Stimulated activated CD4-positive, alpha-beta T cell treated with anti-CD3 and anti-CD28 coated beads, Interleukin-15, amount 100 ng/mL, for 1 hour (primary cell): ENCODE measurements around the gene ANTXR1.

ENCODE experiments used
- DNase-seq, 2 donors: peaks; one replicate each; pipeline ENCODE4 v3.0.0-alpha.2; 2020; ENCODE audit warnings: low read depth in 1 of 2, low spot score in 1 of 2

Gene ANTXR1

DNA sequence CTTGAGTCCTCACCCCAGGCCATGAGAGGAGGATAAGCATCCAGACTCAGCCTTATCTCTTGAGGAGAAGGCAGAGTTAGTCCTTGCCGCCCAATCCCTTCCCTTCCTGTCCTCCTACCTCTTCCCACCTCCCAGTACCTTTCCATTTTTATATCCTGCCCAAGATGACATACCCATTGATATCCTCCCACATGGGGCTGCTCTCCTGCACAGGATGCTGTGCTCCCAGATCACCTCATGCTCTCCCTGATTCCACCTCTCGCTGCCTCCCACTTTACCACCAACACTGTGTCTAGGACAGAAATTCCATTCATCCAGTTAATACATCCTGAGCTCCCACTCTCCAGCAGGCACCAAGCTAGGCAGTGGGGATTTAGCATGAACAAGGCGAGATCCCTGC is 191.7 kb downstream of the ANTXR1 start:
- no peak for DNase-seq

DNA sequence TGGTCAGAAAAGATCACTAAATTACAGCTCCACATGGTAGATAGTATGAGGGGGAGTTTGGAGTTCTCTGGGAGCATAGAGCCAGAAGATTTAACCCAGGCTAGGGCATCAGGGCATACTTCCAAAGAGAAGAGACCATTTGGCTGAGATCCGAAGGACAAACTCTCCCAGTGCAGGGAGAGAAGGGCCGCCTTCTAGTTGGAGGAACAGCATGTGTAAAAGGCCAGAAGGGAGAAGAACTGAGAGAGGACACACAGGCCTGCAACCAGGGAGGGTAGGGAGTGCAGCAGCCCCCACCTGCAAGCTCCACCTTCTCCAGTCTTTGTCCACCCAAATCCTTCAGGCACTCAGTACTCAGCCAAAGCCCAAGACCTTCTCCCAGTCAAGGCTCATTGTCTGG is 192.1 kb downstream of the ANTXR1 start:
- no peak for DNase-seq

DNA sequence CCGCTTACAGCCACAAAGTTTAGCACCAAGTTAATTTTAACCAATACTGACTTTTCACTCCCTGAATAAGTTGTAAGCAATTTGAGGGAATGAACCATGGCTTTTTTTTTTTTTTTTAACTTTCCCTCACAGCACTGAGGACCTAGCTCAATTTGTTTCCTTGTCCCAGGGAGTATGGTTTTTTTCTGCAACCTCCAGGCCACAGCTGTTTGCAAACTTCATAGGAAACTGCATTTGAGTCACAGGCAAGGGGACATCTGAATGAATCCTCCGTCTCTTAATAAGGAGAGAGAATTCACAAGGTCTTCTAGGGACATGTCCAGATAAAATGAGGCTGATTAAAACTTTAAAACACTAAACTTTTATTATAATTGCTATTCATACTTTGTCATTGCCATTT is 192.5 kb downstream of the ANTXR1 start:
- DNase-seq, result no peak

DNA sequence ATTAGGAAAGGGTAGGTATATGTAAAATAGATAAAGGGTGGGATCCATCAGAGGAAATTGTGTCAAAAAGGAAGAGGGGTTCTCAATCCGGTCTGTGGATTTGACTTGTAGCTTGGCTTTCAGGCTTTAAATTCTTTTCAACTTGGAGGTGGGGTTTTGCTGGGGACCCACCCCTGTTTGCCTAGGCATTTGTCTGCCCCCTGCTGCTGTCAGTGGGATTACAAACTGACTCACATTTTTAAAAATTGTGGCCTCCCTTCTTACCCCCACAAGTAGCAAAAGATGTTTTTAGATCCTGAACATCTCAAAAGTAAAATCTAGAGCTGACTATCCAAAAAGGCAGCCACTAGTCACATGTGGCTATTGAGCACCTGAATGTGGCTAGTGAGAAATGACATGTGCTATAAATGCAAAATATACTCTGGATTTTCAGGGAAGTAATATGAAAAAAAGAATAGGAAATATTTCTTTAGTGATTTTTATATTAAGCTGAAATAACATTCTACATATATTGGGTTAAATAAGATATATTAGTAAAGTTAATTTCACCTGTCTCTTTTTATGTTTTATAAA is 195.1 kb downstream of the ANTXR1 start:
- DNase-seq, result no peak

DNA sequence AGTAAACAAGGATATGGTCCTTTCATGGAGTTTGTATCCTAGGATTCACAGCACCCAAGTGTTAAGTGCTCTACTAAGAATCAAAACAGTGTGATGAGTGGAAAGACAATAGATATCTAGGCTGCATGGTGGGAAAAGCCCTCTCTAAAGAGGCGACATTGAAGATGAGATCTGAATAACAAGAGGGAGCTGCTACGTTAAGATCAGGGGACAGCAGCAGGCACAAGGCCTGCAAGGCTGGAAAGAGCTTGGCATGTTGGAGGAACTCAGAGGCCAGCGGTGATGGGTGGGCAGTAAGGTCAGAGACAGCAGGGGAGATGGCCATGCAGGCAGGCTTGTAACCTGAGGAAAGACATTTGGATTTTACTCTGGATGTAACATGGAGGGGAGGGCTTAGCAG is 196.5 kb downstream of the ANTXR1 start:
- no peak for DNase-seq

DNA sequence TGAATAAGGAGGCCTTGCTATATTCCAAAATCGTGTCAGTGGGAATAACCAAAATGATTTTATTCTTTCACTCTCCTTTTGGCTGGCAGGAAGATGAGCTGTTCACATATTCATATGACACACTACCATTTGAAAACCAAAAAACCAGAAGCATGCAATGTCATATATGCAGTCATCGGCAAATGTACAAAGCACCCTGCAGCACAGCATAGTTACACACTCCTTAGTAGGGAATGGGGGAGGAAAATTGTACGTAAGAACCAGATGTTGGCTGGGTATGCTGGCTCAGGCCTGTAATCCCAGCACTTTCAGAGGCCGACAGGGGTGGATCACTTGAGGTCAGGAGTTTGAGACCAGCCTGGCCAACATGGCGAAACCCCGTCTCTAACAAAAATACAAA is 197.4 kb downstream of the ANTXR1 start:
- DNase-seq, result no peak

DNA sequence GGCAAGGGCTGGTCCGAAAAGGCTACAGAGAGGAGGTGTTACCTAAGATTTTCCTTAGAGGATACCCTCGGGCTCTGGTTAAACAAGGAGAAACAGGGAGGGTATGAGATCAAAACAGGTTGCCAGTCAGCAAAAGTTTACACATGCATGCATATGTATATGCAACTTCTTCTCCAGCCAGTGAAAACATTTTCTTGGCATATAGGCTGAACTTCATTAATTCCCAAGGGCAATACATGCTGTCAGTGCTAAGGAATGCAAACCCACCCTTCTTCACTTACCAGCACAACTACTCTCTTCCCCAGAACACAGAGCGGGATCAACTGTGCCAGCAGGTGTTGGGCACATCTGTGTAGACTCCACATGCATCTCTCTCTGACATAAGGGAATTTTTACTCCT is 198.1 kb downstream of the ANTXR1 start:
- no peak for DNase-seq

DNA sequence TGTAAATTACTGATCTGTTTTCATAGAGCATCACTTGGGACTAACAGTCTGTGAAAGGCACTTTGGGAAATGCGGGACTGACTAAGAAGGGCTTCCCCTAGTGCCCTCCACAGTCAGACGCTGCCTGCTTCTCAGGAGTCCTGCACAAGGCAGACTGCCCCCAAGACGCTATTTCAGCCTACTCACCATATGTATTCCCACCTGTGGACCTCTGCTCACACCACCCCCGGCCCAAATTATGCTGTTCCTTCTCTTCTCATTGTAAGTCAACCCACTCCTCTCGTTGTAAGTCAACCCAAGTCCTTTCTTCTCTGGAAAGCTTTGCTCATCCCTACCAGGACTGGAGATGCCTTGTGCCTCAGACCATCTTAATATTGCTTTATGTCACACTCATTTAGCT is 198.7 kb downstream of the ANTXR1 start:
- DNase-seq, result no peak

DNA sequence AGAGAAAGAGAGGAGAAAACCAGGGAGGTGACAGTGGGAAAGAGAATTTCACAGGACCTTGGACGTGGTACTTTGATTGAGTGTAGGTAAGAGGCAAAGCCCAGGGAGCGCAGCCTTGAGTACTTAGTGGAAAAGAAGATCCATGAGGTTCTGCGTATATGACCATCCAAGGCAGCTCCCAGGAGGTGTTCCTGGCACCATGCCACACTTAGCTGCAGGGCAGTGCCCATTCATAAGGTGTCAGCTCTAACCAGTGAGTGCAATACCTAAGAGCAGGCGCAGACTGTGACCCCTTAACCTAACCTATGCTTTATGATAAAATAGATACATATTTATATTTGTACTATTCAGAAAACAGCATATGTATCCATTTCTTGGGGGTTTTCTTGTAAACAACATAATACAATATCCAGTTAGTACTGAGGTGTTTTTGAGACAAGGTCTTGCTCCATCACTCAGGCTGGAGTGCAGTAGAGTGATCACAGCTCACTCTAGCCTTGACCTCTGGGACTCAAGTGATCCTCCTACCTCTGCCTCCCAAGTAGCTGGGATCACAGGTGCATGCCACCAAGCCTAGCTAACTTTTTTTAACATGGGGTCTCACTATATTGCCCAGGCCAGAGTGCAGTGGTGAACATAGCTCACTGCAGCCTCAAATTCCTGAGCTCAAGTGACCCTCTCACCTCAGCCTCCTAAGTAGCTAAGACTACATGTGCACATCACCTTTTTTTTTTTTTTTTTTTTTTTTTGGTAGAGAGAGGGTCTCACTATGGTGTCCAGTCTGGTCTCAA is 199.5 kb downstream of the ANTXR1 start:
- DNase-seq, result no peak

DNA sequence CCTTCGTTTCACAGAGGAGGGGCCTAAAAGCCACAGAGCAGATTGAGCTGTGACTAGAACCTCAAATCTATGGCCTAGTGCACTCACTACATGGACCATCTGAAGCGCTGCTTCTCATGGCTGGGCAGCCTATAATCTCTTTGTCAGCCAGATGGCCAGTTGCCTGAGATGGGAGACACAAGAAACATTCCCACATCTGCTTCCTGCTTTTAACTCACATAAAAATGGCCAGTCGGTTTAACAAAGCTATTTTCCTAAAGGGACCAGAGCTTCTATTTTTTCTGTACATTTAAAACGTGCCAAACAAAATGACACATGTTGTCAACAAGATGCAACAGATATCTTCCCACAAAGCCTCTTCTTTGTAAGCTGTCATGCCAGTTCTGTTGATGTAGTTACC is 200.2 kb downstream of the ANTXR1 start:
- DNase-seq, result no peak

DNA sequence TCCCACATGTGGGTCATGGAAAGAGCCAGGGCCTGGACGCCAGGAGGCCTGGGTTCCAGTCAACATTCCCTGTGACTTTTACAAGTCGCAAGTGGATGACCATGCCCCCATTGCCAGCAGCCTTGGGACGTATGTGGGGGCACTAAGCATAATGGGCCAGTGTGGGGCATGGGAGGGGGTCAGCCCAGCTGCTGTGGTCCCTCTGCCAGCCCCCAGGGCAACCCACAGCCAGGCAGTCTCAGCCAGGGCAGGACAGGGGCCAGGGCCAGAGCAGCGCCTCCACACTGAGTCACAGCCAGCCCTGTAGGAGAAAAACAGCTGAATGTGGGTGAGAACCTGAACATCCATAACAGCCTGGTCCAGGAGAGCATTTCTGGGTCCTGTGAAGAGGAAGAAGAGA is 200.8 kb downstream of the ANTXR1 start:
- DNase-seq, result no peak

DNA sequence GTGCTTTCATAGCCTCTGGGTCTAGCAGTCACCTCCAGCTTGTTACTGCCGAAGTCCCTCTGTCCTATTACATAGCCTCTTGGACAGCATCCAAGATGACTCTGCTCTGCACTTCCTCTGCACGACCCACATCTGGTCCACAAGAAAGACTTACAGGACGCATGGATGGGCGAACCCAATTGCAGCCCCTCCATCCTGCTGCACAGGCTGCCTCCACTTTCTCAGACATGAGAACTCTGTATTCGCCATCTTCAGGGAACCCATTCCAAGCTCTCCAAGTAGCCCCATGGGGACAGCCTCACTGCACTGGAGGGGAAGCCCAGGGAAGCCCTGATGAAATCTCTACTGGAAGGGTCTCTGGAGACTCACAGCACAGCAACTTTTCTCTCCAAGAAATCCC is 201.9 kb downstream of the ANTXR1 start:
- no peak for DNase-seq

DNA sequence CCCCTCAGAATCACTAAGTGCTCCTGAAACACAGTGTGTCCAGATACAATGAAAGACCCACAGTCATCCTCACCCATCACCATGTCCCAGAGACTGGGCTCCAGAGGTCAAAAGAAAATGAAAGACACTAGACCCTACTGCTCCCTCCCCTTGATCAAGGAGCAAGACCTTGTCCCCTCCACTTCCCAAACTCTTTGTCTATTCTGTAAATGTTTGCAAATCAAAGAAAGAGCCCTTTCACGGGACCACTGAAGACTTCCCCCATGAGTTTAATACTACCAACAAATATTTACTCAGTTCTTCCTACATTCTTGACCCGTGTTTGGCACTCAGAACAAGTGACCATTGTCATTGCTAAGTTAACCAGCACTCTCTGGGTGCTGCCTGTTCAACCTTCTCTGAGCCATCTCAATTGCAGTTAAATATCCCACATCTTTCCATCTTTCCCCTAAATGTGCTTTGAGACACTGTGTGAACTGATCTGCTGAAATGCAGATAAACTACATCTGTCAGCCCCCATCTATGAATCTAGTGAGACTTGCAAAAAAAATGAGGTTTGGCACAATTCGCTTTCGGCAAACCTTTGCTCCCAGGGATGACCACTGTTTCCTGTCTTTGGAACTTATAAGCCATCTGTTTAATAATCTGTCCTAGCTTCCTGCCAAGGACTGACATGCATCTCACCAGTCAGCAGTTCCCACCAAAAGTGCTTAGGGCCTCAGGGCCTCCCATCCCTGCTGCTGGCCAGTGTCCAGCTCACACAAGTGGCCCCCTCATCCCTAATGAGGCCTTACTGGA is 203.8 kb downstream of the ANTXR1 start:
- no peak for DNase-seq

DNA sequence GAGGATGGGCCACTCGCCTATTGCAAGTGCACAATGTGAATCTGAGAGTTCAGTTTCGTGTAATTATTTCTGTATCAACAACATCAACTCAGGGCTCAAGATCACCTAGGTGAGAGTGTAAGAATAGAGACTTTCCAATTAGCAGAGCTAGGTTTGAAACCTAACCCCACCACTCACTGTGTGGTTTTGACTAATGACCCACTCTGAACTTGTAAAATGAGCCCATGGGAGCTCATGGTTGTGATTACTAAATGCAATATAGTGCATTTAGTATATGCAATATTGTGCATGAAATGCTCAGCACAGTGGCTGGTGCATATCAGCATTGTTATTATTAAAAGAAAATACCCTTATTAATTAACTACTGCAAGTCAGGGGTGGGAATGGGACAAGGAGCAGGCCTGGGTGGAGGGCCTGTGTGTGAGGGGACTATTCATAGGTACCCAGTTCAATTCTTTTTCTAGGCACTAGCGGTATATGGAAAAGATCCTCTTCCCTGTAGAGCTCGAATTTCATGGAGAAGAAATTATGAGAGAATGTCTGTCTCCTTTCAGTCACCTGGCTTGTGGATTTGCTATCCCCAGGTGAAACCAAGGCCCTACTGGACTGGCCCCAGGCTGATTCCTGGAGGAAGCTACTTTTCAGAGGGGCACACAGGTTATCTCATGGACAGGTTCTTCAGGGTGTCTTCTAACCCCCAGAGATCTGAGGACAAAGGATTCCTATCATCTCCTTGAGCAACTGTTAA is 204.5 kb downstream of the ANTXR1 start:
- no peak for DNase-seq

DNA sequence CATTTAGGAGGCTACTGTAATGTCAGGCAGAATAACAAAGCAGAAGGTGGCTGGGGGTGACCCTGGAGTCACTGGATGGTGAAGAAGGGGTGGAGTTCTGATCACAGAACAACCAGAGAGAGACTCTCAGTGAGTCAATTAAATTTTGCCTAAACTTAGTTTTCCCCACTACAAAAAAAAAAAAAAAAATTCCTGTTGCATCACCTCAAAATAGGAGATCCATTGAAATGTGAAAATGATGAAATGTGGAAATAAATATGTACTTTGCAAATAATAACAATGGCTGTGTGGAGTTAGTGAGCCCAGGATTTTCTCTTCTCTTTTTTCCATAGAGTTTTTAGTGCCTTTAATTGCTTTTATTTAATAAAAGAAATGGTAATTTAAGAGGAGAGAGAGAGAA is 208.5 kb downstream of the ANTXR1 start:
- DNase-seq, result no peak

DNA sequence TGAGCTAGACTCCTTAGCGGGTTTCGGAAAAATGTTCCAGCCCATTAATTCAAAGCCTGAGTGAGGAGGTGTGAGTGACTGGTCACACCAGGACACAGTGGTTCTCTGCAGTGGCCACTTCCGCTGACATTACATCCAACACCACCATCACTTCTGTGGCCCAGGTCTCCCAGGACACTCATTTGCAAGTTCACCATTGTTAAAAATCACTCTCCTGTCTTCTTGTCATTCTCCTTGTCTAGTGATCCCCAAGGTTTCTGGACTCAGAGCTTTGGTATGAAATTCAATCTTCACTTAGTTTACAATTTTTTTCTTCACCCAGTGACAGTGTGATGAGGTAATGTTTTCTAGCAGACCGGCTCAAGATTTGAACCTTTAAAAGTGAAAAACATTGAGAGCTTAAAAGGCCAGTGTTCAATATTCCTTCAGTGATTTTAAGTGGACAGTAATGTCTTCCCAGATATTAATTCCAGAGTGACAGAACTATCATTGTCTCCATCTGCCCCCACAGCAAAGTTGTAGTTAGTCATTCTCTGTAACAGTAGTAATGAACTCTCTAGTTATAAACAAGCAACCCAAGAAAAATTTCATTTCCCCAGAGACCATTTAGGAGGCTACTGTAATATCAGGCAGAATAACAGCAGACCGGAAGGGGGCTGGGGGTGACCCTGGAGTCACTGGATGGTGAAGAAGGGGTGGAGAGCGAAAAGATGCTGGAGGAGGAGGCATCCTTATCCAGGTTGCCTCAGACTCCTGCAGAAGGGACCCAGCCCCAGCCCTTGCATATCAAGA is 209.2 kb downstream of the ANTXR1 start:
- DNase-seq, result no peak

DNA sequence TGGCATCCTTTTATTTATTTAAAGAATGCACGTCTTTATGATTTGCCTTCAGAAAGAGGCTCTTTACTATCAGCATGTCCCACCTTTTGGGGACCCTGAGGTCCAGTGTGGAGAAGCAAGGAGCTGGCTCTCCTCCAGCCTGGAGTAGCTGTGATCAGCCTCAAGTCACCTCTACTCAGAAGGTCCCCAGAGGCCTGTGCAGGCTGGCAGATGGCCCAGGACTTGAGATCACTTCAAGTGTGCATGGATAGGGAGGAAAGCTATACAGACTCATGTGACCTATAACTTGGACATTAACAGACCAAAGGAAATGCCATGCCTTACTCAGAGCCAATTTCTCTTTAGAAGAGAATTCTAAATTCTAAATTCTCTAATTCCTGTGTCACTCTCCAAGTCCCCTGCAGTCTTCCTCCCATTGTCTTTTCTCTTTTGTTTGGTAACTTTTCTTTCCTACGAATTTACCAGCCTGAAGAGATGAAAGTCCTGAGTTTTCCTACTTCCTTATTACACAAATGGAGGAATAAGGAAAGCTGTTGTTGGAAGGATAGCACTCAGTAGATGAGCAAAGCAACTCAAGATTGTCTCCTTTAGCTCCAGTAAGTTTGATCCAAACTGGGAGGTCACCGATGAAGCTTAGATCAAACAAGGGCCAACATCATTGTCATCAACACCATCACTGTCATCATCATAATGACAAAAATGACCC is 210.1 kb downstream of the ANTXR1 start:
- DNase-seq, result no peak

DNA sequence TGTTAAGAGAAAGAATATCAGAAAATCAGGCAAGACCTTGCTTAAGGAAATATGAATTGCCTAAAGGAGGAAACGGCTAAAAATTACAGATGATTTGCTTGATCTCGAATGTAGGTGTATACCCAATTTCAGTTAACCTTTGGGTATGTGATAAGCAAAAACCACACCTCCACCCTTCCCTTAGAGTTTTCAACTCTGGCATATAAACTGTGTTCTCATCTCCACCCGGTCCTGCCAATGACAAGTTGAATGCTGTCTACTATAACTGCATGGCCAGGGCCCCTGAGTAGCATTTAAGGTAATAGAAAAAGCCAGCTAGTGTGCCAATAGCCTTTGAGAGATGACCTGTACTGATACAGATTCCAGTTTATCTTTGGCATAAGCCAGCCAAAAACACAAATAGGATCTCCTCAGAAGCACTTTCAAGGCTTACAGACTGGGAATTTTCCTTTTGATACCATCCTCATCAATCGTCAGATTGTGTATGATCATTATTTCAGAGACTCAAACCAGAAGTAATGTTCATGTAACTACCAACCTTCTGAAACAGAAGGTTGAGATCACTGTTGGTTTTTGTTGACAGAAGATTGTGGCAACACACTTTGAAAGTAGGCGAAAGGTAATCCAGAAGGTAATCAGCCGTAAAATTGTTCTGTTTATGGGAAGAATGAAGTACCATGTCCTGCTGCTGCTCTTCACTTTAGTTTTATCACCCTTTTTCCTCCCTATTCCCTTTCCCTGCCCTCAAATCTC is 211.0 kb downstream of the ANTXR1 start:
- no peak for DNase-seq

DNA sequence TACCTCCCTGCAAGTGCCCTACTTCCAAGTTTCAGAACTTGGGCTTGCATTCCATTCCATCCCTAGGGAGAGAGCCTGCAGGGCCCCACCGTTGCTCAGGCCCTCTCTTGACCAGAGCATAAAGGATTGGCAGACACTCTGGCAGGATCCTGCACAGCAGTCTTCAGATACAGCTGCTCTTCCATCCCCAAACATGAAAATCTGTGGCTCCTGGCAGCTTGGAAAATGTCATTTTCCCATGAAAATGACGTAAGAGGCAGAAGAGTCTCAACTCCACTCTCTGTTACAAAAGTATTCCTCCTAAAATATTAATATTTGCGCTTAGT is 211.5 kb downstream of the ANTXR1 start:
- no peak for DNase-seq

DNA sequence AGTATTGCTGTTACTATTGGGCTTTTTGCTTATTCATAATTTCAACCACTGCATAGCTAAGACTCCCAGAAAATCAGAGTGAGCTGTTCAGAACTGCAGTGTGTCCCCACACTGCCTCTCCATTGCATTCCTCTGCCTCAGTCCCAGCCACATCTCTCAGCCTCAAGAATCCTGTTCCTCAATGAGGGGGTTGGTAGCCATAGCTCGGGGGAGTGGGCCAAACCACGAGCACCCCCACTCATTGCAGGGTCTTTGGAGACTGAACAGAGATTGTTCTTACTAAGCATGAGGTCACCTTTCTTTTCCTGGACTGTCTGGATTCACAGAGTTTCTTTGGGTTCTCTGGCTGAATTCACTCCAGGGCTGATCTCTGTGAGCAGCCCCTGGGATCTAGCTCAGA is 213.0 kb downstream of the ANTXR1 start:
- no peak for DNase-seq
